GM19351 (cell line): ENCODE measurements around the gene PSMB11.
A peak's percentile ranks its signal among the peaks of the same experiment; 100 is the strongest.

Experiments used
- ATAC-seq: cut with Tn5 transposase; IDR thresholded peaks from one replicate; pipeline ENCODE4 v1.9.1; 2021; ENCODE audit warnings: mild to moderate bottlenecking, moderate library complexity; ENCODE audit not compliant: unreplicated experiment

PSMB11 gene

DNA sequence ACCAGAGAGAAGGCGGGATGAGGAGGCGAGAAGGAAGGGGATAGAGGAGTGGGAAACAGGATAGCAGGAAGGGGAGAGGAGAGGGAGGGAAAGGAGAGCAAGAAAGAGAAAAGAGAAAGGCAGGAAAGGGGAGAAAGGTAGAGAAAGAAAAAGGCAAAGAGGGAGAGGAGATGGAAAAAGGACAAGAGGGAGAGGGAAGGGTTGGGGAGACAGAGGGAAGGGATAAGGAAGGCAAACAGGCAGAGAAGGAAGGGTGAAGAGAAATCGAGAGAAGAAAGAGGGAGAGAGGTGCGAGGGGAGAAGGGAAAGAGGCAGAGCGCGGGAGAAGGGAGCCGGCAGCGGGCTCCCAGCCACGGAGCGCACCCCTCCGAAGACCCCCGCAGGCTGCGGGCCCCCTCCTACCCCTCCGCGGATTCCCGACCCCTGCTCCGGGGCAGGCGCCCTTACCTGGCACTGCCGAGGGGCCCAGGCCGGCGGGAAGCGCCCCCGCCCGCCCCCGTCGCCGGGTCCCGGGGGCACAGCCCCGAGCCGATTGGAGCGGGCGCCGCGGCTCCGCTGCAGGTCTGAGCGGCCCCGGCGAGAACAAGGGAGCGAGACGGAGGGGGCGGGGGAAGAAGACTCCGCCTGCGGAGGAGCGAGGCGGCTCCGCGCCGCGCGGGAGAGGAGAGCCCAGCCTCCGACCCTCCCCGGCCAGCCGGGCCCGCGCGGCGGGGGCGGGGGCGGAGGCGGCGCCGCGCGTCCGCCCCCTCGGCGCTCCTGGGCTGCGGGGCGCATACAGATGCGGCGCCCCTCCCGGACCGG lies 15.1 kb downstream of the PSMB11 start, which contains the start of gene CDH24:
Gene CDH24, minus strand, starts transcription at position 565 of the 801 bp plus-strand sequence. CDS start 1,787 bp downstream, outside the sequence.
- peak; percentile 62 for ATAC-seq

DNA sequence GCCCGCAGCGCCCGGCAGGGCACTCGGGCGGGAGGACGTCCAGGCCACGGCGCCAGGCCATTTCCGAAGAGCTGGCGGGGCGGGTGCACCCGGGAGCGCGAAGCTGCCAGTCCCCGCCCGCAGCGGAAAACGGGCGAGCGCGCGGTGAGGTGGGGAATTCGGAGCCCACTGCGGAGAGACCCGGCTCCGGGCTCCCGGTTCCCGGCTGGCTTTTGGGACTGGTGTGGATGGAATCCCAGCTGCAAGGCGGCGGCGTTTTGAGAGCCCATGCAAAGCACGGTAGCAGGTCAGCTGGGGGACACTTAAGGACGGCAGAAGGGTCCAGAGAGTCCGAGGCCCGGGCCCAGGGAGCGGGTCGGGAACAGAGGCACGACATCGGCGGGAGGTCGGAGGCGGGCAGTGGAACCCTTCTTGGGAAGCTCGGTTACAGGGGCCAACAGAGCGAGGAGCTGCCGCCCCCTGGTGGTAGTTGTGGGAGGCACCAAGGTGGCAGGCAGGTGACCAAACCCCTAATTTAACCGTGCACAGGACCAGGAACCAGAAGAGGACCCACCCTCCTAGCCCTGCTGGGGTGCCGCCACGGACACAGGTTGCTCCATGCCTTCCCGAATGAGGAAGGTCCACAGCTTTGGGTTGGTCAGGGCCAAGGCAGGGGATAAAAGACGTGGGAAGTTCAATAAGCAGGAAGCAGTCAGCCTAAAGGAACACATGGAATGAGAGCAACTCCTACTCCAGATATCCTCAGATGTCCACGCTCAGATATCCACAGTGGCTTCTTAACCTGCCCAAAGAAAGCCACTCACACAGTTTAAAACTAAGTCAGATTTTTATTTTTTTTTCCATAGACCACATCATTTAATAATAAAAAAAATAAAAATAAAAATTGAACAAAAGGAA lies 16.0 kb downstream of the PSMB11 start:
- ATAC-seq, result peak; percentile 64

- no peak for ATAC-seq
Observed at GRCh38 chr14:23058654-23059504, 16.9 kb downstream of the PSMB11 start.

DNA sequence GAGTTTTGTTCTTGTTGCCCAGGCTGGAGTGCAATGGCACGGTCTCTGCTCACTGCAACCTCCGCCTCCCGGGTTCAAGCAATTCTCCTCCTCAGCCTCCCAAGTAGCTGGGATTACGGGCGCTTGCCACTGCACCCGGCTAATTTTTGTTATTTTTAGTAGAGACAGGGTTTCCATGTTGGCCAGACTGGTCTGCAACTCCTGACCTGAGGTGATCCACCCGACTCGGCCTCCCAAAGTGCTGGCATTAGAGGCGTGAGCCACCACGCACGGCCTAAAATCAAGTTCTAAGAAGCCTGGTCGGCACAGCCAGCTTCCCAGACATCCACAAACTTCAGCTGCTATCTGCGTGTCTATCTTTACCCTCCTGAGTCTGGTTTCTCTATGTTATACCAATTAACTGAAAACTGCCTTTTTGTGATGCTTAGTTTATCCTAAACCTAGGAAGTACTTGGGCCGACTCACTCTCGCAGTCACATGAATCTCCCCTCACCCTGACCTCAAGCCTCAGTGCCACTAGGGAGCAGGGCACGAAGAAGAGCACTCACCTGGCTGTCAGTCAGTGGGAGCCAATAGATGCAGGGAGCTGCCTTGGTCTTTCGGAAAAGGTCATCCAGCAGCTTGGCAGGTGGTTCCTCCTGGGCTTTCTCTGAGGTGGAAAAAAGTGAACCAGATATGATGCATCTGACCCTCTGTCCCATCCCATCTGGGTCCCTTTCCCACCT lies 18.7 kb downstream of the PSMB11 start:
- no peak for ATAC-seq

GRCh38 chr14:23062002-23062401 lies 20.0 kb downstream of the PSMB11 start:
- no peak for ATAC-seq

GRCh38 chr14:23063601-23064000 lies 21.6 kb downstream of the PSMB11 start:
- ATAC-seq, result no peak

DNA sequence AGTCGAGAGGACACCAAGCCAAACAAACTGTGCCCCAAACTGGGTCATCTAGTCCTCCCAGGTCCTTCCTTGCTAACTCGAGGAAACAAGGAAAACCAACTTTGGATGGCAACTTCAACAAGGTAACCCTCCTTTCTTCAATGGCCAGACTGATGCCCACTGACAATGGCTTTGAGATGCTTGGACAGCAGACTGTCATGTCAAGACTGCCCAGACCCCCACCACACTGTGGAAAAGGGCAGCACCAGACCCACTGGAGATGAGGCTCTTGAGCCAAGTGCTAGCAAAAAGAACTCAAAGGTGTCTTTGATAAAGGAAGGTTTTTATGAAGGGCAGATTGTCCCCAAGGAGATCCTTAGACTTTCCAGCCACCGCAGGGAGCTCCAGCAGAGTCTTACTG lies 24.4 kb downstream of the PSMB11 start:
- no peak for ATAC-seq

DNA sequence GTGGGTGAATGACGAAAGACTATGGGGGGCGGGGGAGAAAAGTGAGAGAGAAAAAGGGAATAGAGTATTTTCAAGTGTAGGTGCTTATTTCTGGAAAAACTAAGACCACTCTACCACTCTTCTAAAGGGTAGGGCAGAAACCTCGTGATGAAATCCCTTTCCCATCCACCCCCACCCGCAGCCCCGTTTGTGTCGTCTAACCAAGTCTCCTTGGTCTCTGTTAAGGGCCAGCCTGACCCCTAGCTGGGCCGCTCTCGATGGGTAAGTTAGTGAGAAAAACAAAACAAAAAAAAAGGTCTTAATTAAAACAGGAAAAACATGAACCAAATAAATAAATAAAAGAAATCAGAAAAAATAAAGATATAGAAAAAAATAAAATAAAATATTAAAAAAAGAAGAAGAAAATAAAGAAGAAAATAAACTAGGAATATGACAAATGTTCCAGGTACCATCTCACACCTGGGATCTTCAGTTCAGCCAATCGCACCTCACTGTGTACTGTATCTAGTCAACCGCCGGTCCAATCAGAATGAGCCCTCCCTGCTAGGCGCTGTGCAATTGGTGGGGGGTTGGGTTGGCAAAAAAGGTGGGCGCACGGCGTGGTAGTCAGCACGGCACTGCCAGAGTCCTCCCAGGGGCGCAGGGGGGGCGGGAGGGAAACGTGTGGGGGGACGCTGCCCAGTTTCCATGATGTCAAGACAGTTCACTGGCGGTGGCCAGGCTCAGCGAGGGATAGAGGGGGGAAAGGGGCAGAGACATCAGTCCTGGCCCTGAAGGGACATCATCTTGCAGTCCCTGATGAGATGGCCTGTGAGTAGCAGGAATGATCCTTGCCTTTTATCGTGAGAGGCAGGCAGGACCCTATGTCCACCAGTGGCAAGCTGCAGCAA lies 25.1 kb downstream of the PSMB11 start:
- no peak for ATAC-seq

GRCh38 chr14:23067847-23068788 lies 26.1 kb downstream of the PSMB11 start:
- ATAC-seq, result no peak

GRCh38 chr14:23068789-23069412 lies 26.9 kb downstream of the PSMB11 start:
- peak; percentile 81 for ATAC-seq

DNA sequence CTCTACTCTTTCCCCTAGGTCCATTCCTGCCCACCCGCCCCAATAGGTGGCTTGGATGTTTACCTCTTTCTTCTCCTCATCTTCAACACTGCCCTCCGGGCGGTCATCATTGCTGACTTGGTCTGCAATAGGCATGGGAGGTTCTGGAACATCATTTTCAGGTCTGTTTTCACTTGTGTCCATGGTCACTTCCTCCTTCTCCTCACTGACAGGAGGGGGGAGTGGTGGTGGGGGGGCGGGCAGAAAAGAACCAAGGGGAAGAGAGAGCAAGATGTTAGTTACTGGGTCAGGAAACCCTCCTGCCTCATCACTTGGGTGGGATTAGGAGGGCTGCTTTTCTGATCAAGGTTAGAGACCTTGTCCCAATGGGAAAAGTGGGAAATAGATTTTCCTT lies 27.4 kb downstream of the PSMB11 start:
- no peak for ATAC-seq

GRCh38 chr14:23070262-23071129 lies 28.5 kb downstream of the PSMB11 start:
- ATAC-seq, result no peak

DNA sequence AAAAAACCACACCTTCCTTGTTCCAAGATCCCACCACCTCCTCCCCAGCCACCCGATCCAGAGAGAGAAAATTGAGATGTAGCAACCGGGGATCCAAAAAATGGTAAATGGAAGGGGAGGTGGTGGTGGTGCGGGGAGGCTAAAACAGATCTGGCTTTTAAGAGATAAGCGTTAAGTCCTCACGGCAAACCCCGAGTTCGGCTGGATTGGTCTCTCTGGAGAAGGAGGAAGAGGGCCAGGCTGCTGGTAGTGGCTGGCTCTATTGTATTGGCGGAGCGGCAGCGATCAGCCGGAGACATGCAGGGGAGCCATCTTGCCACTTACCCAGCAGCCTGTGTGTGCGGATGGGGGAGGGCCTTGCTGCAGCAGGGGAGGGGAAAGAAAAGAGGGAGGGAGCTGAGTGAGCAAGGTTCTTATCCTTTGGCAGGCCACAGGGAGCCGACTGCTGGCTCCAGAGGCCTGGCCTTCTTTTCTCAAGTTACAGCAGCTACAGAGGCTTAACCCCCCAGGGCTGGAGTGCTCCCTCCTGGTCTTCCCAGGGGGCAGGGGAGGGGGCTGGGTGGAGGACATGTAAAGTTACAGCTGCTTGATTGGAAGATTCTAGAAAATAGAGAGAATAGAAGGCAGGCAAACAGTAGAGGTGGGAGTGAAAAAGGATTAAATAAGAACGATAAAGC lies 29.4 kb downstream of the PSMB11 start:
- peak; percentile 96 for ATAC-seq

GRCh38 chr14:23071921-23072539 lies 30.0 kb downstream of the PSMB11 start:
- no peak for ATAC-seq

DNA sequence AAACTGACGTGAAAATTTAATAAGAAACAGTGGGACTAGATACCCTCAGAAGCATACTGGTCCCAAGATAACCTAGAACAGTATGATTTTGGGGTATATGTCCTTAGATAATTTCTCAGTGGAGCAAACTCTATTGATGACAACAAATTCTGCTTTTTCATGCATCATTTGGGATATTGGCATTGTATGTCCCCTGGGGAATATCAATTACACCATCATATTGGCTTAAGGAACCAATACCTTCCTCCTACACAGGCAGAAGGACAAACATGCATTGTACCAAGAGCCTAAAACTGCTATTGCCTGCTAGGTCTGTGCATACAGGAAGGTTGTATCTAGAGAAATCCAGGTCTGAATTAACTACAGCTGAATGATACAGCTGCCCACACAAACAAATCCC lies 32.9 kb downstream of the PSMB11 start:
- ATAC-seq, result no peak
